NCI-H146 treated with DMSO at 0.1 percent for 48 hours (cell line): ENCODE data around the gene CCDC136.

Experiments
- DNase-seq: peaks from one replicate; lab custom pipeline; 2025; ENCODE audit not compliant: unreplicated experiment; lab: John Stamatoyannopoulos, UW

CCDC136 gene

DNA sequence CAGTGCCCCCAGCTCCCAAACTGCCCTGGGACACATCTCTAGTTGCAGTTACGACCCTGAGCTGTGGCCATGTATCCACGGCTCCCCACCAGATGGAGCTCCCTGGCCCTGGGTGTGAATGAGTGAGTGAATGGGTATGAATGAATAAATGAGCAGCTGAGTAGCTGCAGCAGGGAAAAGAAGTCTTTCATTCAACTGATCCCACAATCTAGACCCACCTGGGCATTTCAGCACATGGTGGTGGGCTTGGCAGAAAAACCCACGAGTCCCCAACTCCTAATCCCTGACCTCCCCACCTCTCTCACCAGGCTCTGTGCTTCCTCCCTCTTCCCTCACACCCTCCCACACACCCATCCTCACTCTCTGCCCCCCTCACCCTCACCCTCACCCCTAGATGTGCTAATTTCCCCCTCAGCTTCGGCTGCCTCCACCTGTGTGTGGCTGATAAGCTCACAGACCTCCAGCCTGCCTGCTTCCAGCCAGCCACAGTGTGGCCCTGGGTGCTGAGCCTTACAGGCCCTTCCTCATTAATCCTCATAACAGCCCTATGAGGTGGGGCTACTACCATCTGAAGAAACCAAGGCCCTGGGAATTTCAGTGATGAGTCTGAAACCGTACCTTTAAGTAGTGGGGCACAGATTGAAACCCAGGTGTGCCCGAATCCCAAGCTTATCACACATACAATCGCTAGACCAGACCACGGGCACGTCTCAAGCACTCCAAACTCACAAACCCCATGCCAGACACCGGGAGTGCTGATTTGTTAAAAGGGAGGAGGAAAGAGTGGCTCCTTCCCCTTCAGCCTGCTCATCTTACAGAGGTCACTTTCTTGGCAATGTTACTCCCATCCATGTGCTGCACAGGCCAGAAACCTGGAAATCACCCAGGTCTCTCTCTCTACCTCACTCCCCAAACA is 68.6 kb downstream of the CCDC136 start:
- no peak for DNase-seq

DNA sequence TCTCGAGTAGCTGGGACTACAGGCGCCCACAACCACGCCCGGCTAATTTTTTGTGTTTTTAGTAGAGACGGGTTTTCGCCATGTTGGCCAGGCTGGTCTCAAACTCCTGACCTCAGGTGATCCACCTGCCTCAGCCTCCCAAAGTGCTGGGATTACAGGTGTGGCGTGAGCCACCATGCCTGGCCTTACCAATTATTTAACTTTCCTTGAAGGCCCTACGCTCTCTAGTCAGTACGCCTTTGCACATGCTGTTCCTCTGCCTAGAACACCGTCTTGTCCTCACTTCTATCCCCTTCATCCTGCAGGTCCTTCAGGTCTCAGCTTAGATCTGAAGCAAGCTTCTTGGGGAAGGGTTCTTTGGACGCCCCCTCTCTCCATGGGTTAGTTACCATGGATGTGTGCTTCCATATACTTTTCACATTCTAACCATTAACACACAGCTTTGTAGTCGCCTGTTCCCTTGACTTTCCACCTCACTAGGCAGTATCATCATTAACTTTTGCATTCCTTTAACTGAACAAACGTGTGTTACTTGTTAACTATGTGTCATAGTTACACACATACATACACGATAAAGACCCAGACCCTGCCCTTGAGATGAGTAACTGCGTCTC is 70.3 kb downstream of the CCDC136 start:
- DNase-seq: no peak

DNA sequence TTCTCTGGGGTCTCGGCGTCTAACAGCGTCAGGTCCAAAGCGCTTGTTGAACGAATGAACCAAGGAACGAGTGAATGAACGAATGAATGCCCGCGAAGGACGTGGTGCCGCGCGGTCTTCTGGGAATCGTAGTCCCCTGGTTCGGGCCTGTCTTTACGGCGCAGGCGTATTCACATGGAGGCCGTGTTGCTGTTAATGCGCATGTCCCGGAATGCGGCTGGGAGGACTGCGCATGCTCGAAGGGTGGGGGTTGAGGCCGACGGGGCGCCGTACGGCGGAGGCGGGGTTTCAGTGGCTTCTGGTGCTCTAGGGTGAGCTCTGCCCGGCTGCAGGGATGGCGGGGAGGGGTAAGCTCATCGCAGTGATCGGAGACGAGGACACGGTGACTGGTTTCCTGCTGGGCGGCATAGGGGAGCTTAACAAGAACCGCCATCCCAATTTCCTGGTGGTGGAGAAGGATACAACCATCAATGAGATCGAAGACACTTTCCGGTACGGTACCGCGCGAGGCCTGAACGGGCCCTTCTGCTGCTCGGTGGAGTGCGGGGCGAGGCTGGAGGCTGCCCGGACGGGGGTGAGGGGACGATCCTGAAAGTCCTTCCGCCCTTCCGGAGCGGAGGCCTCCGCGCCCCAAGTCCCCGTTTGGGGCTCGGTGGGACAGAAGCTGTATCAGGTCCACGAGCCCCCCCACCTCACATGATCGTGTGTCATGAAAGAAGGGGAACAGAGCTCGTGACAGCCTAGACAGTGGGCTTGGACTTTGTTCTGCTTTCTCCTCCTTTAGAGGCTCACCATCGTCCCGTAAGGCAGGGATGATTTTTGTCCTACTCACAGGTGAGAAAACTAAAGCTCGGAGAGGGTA is 71.0 kb downstream of the CCDC136 start, which contains the start of gene ATP6V1F:
Gene ATP6V1F (plus strand): TSS at position 286 of the 862 bp plus-strand sequence. CDS start 49 bp downstream, at position 335.
- peak; percentile 96 for DNase-seq

DNA sequence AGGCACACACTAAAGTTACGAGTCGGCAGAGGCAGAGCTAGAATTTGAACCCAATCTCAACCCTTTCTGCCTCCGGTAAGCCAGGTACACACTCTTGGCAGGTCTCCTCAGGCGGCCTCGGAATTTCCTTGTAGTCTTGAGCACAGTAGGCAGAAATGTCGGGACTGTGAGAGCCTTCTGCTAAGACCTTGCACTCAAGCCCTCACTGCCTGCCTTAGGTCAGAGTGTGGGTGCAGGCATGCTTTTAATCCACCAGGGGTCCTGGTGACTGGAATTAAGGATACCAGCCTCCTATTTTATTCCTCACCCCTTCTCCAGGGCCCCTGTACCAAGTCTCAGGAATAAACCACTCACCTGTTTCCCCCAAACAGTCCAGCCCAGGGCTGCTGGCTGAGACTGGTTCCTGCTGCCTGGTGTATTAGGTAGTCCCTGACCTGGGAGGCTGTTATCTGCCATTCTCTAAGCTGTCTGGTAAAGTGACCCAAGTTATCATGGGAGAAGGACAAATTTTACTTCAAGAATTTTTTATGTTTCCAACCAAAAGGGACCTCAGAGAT is 71.7 kb downstream of the CCDC136 start:
- peak; percentile 15 for DNase-seq

GRCh38 chr7:128865303-128865702 is 73.5 kb downstream of the CCDC136 start:
- no peak for DNase-seq

- DNase-seq: no peak
Measured at GRCh38 chr7:128865996-128866877, 74.5 kb downstream of the CCDC136 start.

DNA sequence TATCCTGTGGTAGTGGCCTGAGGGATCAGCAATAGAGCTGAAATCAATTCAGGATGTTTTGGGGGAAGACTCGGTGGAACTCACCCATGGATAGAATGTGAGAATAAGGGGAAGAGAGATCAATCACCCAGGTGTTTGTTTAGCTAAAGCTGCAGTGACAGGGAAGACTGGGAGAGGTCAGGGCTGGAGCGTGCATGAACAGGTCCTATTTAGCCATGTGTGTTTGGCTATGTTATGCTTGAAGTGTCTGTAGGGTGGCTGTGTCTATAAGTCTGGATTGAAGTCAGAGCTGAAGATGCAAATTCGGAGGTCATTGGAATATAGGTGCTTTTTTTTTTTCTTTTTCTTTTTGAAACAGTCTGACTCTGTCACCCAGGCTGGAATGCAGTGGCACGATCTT is 75.5 kb downstream of the CCDC136 start:
- DNase-seq: no peak

DNA sequence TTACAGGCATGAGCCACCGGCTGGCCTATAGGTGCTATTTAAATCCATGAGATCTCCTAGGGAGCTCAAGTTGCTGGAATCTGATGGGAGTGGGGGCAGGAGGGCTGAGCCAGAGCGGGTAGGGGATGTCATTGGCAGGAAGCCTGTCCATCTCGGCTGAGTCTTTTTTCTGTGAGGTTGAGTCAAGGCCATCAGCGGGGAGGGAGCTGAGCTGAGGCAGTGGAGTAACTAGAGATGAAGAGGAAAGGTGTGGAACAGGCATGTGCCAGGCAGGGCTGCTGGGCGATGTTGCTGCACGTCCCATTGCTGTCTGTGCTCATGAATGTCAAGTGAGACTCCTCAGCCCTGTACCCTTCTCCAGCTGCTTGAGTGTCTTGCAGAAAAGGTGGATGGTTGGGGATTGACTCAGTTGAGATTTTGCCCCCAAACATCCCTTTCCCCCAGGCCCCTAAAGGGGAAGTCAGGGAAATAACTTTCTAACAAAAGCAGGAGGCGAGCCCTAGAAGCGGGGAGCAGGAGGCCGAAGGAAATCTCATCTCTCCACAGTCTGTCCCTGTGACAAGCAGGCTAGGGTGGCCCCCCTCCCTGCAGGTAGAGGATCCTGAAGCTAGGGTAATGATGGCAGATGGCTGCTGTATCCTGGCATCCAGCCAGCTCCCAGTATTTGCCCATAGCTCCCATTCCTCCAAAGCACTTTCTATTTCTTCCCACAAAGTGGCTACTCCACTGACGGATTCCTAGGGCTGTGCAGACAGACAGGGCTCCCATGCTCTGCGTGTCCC is 76.3 kb downstream of the CCDC136 start:
- peak; percentile 63 for DNase-seq

GRCh38 chr7:128868624-128869137 is 76.9 kb downstream of the CCDC136 start:
- DNase-seq: peak; percentile 54

- peak; percentile 65 for DNase-seq
Measured at GRCh38 chr7:128869138-128869943, 77.6 kb downstream of the CCDC136 start.

- DNase-seq: no peak
Measured at GRCh38 chr7:128869944-128870285, 78.1 kb downstream of the CCDC136 start.

GRCh38 chr7:128871050-128871449 is 79.3 kb downstream of the CCDC136 start:
- no peak for DNase-seq
